Loucy (cell line): Measurements from ENCODE around the gene PLOD3.

Experiments used
- EZH2phosphoT487 ChIP-seq: fragments of 200-600 bp; IDR thresholded peaks from 2 replicates; pipeline ENCODE4 v1.6.1; 2018; ENCODE audit warnings: antibody characterized with exemption, mild to moderate bottlenecking, moderate library complexity, borderline replicate concordance
- TF ChIP-seq, protein P1 (sequence below): fragments of 200-600 bp; sonication (generic); conservative IDR thresholded peaks from 2 replicates; pipeline ENCODE4 v1.5.1; 2014; ENCODE audit warnings: mild to moderate bottlenecking, antibody characterized with exemption, low read length

DNA sequence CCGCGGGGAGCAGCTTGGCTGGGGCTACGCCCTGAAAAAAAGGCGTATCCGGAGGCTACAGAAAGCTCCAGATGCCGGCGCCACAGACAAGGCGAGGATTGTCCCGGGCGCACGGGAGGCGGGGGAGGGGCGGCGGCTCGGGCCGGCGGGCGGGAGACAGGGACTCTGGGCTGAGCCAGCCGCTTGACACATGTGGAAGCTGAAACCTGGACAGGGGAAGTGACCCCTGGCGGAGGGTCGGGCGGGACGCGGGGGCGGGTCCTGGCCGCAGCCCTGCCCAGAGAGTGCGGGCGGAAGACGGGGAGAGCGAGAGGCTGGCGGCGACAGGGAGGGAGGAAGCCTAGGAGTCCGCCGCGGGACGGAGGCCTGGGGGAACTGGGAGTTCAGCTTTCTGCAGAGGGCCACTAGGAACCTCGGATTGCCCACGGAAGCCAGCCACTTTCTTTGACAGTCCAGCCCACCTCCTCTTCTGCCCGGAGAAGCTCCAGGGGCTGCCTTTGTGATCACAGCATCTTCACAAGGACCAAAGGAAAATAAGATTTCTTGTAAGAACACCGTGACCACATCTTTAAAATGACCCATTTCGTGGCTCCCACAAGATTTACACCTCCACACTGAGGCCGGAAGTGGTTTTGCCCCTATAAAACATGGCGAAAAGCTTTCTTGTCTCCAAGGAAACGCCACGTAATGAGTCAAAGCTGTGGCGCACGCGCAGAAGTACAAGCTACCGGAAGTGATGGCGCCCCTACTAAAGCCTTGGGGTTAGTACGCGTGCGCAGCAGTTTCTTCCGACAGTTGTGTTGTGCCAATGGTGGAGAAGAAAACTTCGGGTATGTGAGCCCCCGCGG is at the start of gene PLOD3, which contains the start of gene ZNHIT1:
- TF ChIP-seq, protein P1, sequence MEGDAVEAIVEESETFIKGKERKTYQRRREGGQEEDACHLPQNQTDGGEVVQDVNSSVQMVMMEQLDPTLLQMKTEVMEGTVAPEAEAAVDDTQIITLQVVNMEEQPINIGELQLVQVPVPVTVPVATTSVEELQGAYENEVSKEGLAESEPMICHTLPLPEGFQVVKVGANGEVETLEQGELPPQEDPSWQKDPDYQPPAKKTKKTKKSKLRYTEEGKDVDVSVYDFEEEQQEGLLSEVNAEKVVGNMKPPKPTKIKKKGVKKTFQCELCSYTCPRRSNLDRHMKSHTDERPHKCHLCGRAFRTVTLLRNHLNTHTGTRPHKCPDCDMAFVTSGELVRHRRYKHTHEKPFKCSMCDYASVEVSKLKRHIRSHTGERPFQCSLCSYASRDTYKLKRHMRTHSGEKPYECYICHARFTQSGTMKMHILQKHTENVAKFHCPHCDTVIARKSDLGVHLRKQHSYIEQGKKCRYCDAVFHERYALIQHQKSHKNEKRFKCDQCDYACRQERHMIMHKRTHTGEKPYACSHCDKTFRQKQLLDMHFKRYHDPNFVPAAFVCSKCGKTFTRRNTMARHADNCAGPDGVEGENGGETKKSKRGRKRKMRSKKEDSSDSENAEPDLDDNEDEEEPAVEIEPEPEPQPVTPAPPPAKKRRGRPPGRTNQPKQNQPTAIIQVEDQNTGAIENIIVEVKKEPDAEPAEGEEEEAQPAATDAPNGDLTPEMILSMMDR: no peak; the same call in 1 of the 2 replicates
- TF ChIP-seq EZH2phosphoT487: no peak
